ENCODE results near the gene INPP1.

INPP1 gene

GRCh38 chr2:190413421-190413820 lies 70.0 kb downstream of the INPP1 start:
- Histone ChIP-seq H3K9me3 (no peaks in the 10 kb centered on the region), H3K36me3 (no peaks in the 10 kb centered on the region), H3K4me3 (no peak overlapping the region), H3K4me2 (no peak overlapping the region), H3K27me3 (peaks cover 11% of the 10 kb centered on the region; the same call in 1 of the 2 replicates), H4K20me1 (no peaks in the 10 kb centered on the region), H3K9ac (no peak overlapping the region), H3K27ac (no peak overlapping the region), H3K4me1 (peaks cover 19% of the 10 kb centered on the region)
- no peak for TF ChIP-seq Cebpa-rat (IDR thresholded peaks at IDR 0.05)

DNA sequence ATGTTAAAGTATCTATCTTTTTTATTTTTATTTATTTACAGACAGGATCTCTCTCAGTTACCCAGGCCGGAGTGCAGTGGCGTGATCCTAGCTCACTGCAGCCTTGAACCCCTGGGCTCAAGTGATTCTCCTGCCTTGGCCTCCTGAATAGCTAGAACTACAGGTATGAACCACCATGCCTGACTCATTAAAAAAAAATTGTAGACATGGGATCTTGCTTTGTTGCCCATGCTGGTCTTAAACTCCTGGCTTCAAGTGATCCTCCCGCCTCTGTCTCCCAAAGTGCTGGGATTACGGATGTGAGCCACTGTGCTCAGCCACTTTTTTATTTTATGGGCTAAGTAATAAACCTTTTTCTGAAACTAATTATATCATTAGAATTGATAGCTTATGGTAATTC lies 71.9 kb downstream of the INPP1 start:
- Histone ChIP-seq H3K9ac (no peak overlapping the region), H4K20me1 (no peaks in the 10 kb centered on the region), H3K9me3 (no peaks in the 10 kb centered on the region), H3K4me3 (no peak overlapping the region), H3K4me1 (peaks cover 16% of the 10 kb centered on the region), H3K27me3 (no peaks in the 10 kb centered on the region), H3K27ac (no peak overlapping the region), H3K4me2 (0 out of 2 replicates have a peak overlapping the region, but pooled peaks have one; percentile 8), H3K36me3 (no peaks in the 10 kb centered on the region)
- no peak for TF ChIP-seq Cebpa-rat (IDR thresholded peaks at IDR 0.05)

DNA sequence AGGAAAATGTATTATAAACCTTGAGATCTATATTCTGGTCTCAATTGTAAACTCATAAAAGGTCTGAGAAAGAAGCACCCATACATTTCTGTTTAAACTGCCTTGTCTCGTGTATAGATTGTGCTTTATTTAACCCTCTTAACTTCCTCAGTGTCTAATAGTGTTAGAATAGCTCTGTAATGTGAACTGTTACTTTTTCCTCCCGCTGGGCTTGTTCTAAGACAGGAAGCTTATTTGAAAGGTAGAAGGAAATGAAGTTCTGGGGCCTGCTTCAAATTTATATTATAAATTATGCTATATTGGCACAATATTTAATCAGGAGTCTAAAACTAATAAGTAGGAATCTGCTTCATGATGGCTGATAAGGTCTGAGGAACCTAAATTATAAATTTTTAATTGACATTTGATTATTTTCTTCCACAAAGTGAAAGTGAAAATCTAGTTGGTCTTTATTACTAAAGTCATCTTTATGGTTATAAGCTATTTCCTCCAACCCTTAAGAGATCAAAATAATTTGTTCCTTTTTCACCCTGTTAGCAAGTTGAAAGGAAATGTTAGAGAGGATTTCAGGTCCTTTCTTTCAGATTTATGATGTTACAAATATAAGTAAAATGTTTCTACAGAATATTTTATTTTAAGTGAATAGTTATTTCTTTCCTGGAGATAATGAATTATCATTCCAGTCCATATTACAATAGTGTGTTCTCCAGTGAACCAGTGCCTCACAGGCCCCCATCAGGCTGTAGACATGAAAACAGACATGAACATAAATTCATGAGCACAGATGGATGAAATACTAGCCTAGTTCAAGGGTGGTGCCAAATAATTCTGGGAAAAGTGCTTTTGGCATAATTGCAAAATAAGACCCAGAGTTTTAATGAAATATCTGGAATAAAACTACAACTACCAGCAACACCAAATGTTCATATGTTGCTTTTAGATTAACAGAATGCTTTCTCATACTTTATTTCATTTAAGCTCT lies 72.7 kb downstream of the INPP1 start:
- no peaks in the 10 kb centered on the region for H3K27me3 ChIP-seq
- peaks cover 16% of the 10 kb centered on the region for H3K4me1 ChIP-seq
- H3K9ac ChIP-seq = no peak overlapping the region
- H3K36me3 ChIP-seq = no peaks in the 10 kb centered on the region
- no peak overlapping the region for H3K4me3 ChIP-seq
- no peaks in the 10 kb centered on the region for H3K9me3 ChIP-seq
- H4K20me1 ChIP-seq = no peaks in the 10 kb centered on the region
- H3K27ac ChIP-seq = no peak overlapping the region
- peak overlapping the region; percentile 8; the same call in 1 of the 2 replicates for H3K4me2 ChIP-seq
- no peak for TF ChIP-seq Cebpa-rat (IDR thresholded peaks at IDR 0.05)

- Histone ChIP-seq H4K20me1 (no peaks in the 10 kb centered on the region), H3K4me2 (no peak overlapping the region), H3K36me3 (no peaks in the 10 kb centered on the region), H3K4me1 (peaks cover 16% of the 10 kb centered on the region), H3K27ac (no peak overlapping the region), H3K4me3 (no peak overlapping the region), H3K9me3 (no peaks in the 10 kb centered on the region), H3K27me3 (no peaks in the 10 kb centered on the region), H3K9ac (no peak overlapping the region)
- TF ChIP-seq Cebpa-rat (IDR thresholded peaks at IDR 0.05) = no peak
These were observed 73.9 kb downstream of the INPP1 start for GRCh38 chr2:190417045-190417842.

- no peaks in the 10 kb centered on the region for H3K36me3 ChIP-seq
- H3K27ac ChIP-seq = no peak overlapping the region
- H3K9ac ChIP-seq = no peak overlapping the region
- H3K27me3 ChIP-seq = no peaks in the 10 kb centered on the region
- peak overlapping the region; percentile 21; the same call in 1 of the 2 replicates for H3K4me2 ChIP-seq
- TF ChIP-seq Cebpa-rat (IDR thresholded peaks at IDR 0.05) = no peak
- no peak overlapping the region for H3K4me3 ChIP-seq
- H4K20me1 ChIP-seq = no peaks in the 10 kb centered on the region
- H3K4me1 ChIP-seq = peaks cover 16% of the 10 kb centered on the region
- H3K9me3 ChIP-seq = no peaks in the 10 kb centered on the region
These were observed 75.3 kb downstream of the INPP1 start for GRCh38 chr2:190418727-190419126.

DNA sequence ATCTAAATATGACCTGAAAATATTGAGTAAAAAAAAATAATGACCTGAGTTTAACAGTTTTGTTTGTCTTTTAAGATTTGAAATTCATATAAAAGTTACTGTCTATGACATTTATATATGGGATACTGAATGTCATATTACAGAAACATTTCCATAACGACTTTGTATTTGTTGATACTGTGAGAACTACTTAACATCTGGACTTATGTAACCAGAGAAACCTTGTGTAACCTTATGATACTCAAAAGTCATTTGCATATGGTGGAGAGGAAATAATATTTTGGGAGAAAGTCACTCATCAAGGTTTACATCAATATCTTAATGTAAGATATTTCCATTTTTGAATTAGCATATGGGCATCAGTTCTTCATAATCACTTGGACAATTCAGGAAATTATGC lies 77.4 kb downstream of the INPP1 start:
- Histone ChIP-seq H3K4me3 (no peak overlapping the region), H3K36me3 (no peaks in the 10 kb centered on the region), H3K9me3 (no peaks in the 10 kb centered on the region), H3K27me3 (no peaks in the 10 kb centered on the region), H4K20me1 (no peaks in the 10 kb centered on the region), H3K4me2 (no peak overlapping the region), H3K9ac (no peak overlapping the region), H3K27ac (no peak overlapping the region), H3K4me1 (peaks cover 9% of the 10 kb centered on the region)
- no peak for TF ChIP-seq Cebpa-rat (IDR thresholded peaks at IDR 0.05)

All from BLaER1 (cell line).